Coronary artery (tissue), 2 donors: ENCODE results near the gene SLCO3A1.

Experiments used
- DNase-seq: peaks from one replicate; pipeline ENCODE4 v3.0.0-alpha.2; 2017; ENCODE audit warnings: low spot score
- H3K27ac ChIP-seq, 2 donors: fragments of 200-600 bp; sonication (generic); one replicate each; pipeline ENCODE4 v1.5.1; 2016 to 2019
- H3K4me3 ChIP-seq: fragments of 200-600 bp; sonication (generic); 2 replicates; pipeline ENCODE4 v1.5.1; 2016; ENCODE audit warnings: mild to moderate bottlenecking, moderate library complexity
- CTCF ChIP-seq: fragments of 200-600 bp; sonication (generic); IDR thresholded peaks from one replicate; pipeline ENCODE4 v1.5.1; 2019; ENCODE audit warnings: antibody characterized with exemption

Gene SLCO3A1

GRCh38 chr15:91885714-91886270 is 32.3 kb downstream of the SLCO3A1 start:
- no peak for TF ChIP-seq CTCF
- Histone ChIP-seq H3K4me3 (no peak overlapping the region), H3K27ac (no peak overlapping the region)
- DNase-seq = no peak

GRCh38 chr15:91886878-91887277 is 33.4 kb downstream of the SLCO3A1 start:
- TF ChIP-seq CTCF = no peak
- DNase-seq = no peak
- Histone ChIP-seq H3K4me3 (no peak overlapping the region), H3K27ac (no peak overlapping the region)

- no peak for TF ChIP-seq CTCF
- DNase-seq = no peak
Measured at GRCh38 chr15:91887321-91887720, 33.8 kb downstream of the SLCO3A1 start.

GRCh38 chr15:91887921-91888373 is 34.4 kb downstream of the SLCO3A1 start:
- H3K27ac ChIP-seq = no peak overlapping the region
- TF ChIP-seq CTCF = no peak
- DNase-seq = no peak
- peak overlapping the region; percentile 6 for H3K4me3 ChIP-seq

More at GRCh38 chr15:91887321-91887720, 33.8 kb downstream of the SLCO3A1 start:
- Histone ChIP-seq H3K4me3 (no peak overlapping the region), H3K27ac (no peak overlapping the region)

- no peak for DNase-seq
- no peak overlapping the region for H3K4me3 ChIP-seq
- no peak for TF ChIP-seq CTCF
- no peak overlapping the region for H3K27ac ChIP-seq
Measured at GRCh38 chr15:91889111-91889815, 35.8 kb downstream of the SLCO3A1 start.

- no peak for DNase-seq
- H3K27ac ChIP-seq = no peak overlapping the region
- no peak for TF ChIP-seq CTCF
- H3K4me3 ChIP-seq = no peak overlapping the region
Measured at GRCh38 chr15:91890614-91891013, 37.1 kb downstream of the SLCO3A1 start.

GRCh38 chr15:91891101-91891500 is 37.6 kb downstream of the SLCO3A1 start:
- no peak for TF ChIP-seq CTCF
- DNase-seq = no peak
- Histone ChIP-seq H3K4me3 (no peak overlapping the region), H3K27ac (no peak overlapping the region)
